A549 (cell line): Measurements from ENCODE around the gene GPR75. TPM values are rescaled to one million over a fixed set of nuclear protein-coding genes. Genes with fewer than 3 reads are reported as not detected.

ENCODE experiments used
- ATAC-seq, 2 experiments: fragments of 200-7000 bp in 1 of 2; fragments of >200 bp in 1 of 2; cut with Nextera tagmentation in 1 of 2; cut with Tn5 transposase in 1 of 2; 3 replicates each; pipeline versions ENCODE4 v1.8.0 to v1.9.1; 2018 to 2020; ENCODE audit warnings: mild to moderate bottlenecking in 1 of 2, moderate library complexity in 1 of 2
- CTCF ChIA-PET: fragments of 300-600 bp; sonication (Branson Sonifier 250); formaldehyde crosslinking; extraction: SDS; loops from one replicate; lab custom pipeline; 2021; ENCODE audit warnings: antibody characterized with exemption, inconsistent platforms; lab: Yijun Ruan, JAX
- POLR2A ChIA-PET: fragments of 350-600 bp; formaldehyde crosslinking; extraction: SDS; loops from one replicate; lab custom pipeline; 2021; ENCODE audit warnings: antibody characterized with exemption, inconsistent platforms; lab: Yijun Ruan, JAX
- DNase-seq, 2 experiments: peaks; one replicate each; pipeline versions ENCODE4 v3.0.0 to v3.0.0-alpha.2; 2011 to 2016; ENCODE audit warnings: low read depth in 1 of 2, low spot score in 1 of 2
- FAIRE-seq: peaks from 2 replicates; lab custom pipeline; 2011; peaks lifted over from hg19 to GRCh38; lab: Jason Lieb, UNC
- H3K27ac ChIP-seq, 2 experiments: fragments of >200 bp; sonication (Bioruptor Twin); formaldehyde crosslinking; 3 replicates each; pipeline ENCODE4 v1.5.1; 2016 to 2017
- H3K4me1 ChIP-seq: fragments of >200 bp; sonication (Bioruptor Twin); formaldehyde crosslinking; 3 replicates; pipeline ENCODE4 v1.6.1; 2016
- H3K4me2 ChIP-seq: fragments of >200 bp; sonication (Bioruptor Twin); formaldehyde crosslinking; 3 replicates; pipeline ENCODE4 v1.6.1; 2016
- H3K4me3 ChIP-seq: fragments of >200 bp; sonication (Bioruptor Twin); formaldehyde crosslinking; 3 replicates; pipeline ENCODE4 v1.5.1; 2016
- H3K9me3 ChIP-seq: fragments of >200 bp; sonication (Bioruptor Twin); formaldehyde crosslinking; 3 replicates; pipeline ENCODE4 v1.6.1; 2016
- BHLHE40 ChIP-seq: IDR thresholded peaks from 2 replicates; pipeline ENCODE4 v1.6.1; 2012; ENCODE audit warnings: low read depth, low read length, inconsistent platforms
- CBX2 ChIP-seq: fragments of 200-600 bp; sonication (generic); IDR thresholded peaks from 2 replicates; pipeline ENCODE4 v1.6.1; 2016; ENCODE audit warnings: low read depth, mild to moderate bottlenecking, borderline replicate concordance
- CEBPB ChIP-seq, 2 experiments: fragments of >200 bp in 1 of 2; sonication (Bioruptor Twin) in 1 of 2; formaldehyde crosslinking in 1 of 2; IDR thresholded peaks; 2 replicates each; pipeline ENCODE4 v1.6.1; 2012 to 2016
- CHD4 ChIP-seq: fragments of 200-600 bp; sonication (generic); IDR thresholded peaks from 2 replicates; pipeline ENCODE4 v1.6.1; 2016; ENCODE audit warnings: antibody characterized with exemption, mild to moderate bottlenecking, borderline replicate concordance
- E2F6 ChIP-seq: IDR thresholded peaks from 2 replicates; pipeline ENCODE4 v1.6.1; 2012; ENCODE audit warnings: low read depth, borderline replicate concordance
- EHF ChIP-seq: fragments of 250-450 bp; sonication (Bioruptor Pico); IDR thresholded peaks from 2 replicates; pipeline ENCODE4 v1.5.0; 2020; ENCODE audit warnings: mild to moderate bottlenecking
- ESRRA ChIP-seq: fragments of 150-350 bp; IDR thresholded peaks from 2 replicates; pipeline ENCODE4 v1.6.1; 2014; ENCODE audit warnings: mild to moderate bottlenecking, low read length, borderline replicate concordance
- FOSL2 ChIP-seq, 2 experiments: fragments of 450-650 bp in 1 of 2; fragments of >200 bp in 1 of 2; sonication (Bioruptor Twin) in 1 of 2; formaldehyde crosslinking; IDR thresholded peaks; 2 replicates each; pipeline versions ENCODE4 v1.5.0 to v1.6.1; 2016 to 2020; ENCODE audit warnings: mild to moderate bottlenecking in 1 of 2, moderate library complexity in 1 of 2
- HEYL ChIP-seq: fragments of 250-450 bp; sonication (Bioruptor Pico); IDR thresholded peaks from 2 replicates; pipeline ENCODE4 v1.8.0; 2021; ENCODE audit warnings: mild to moderate bottlenecking, moderate library complexity
- HOXA7 ChIP-seq: fragments of 250-450 bp; sonication (Bioruptor Pico); IDR thresholded peaks from 2 replicates; pipeline ENCODE4 v1.5.0; 2020; ENCODE audit warnings: mild to moderate bottlenecking, moderate library complexity
- HOXB13 ChIP-seq: fragments of 250-450 bp; sonication (Bioruptor Pico); IDR thresholded peaks from 2 replicates; pipeline ENCODE4 v1.5.0; 2020; ENCODE audit warnings: low read depth, mild to moderate bottlenecking, moderate library complexity
- HOXB5 ChIP-seq: fragments of 250-450 bp; sonication (Bioruptor Pico); IDR thresholded peaks from 2 replicates; pipeline ENCODE4 v1.5.0; 2020; ENCODE audit warnings: mild to moderate bottlenecking, moderate library complexity
- JUN ChIP-seq, 2 experiments: fragments of >200 bp; sonication (Bioruptor Twin); formaldehyde crosslinking; IDR thresholded peaks; 2 replicates in 1 of 2; 3 replicates in 1 of 2; pipeline ENCODE4 v1.6.1; 2016 to 2017
- JUNB ChIP-seq: fragments of >200 bp; sonication (Bioruptor Twin); formaldehyde crosslinking; IDR thresholded peaks from 2 replicates; pipeline ENCODE4 v1.6.1; 2016
- KDM1A ChIP-seq: fragments of 200-600 bp; sonication (generic); IDR thresholded peaks from 2 replicates; pipeline ENCODE4 v1.6.1; 2016; ENCODE audit warnings: low read depth, mild to moderate bottlenecking
- MAFK ChIP-seq: fragments of 450-650 bp; IDR thresholded peaks from 2 replicates; pipeline ENCODE4 v1.6.1; 2014; ENCODE audit not compliant: partially characterized antibody
- MYC ChIP-seq: IDR thresholded peaks from 2 replicates; pipeline ENCODE4 v1.6.1; 2012; ENCODE audit warnings: mild to moderate bottlenecking, inconsistent platforms, low read length, improper control_type of control experiment, borderline replicate concordance
- NR3C1 ChIP-seq: fragments of >200 bp; sonication (Bioruptor Twin); formaldehyde crosslinking; IDR thresholded peaks from 3 replicates; pipeline ENCODE4 v1.6.1; 2017
- PHF8 ChIP-seq: fragments of 200-600 bp; sonication (generic); IDR thresholded peaks from 2 replicates; pipeline ENCODE4 v1.6.1; 2016; ENCODE audit warnings: low read depth, mild to moderate bottlenecking, antibody characterized with exemption, moderate library complexity, borderline replicate concordance
- POLR2A ChIP-seq: IDR thresholded peaks from 2 replicates; pipeline ENCODE4 v1.6.1; 2012; ENCODE audit warnings: mild to moderate bottlenecking, low read length
- RARB ChIP-seq: fragments of 250-450 bp; sonication (Bioruptor Pico); IDR thresholded peaks from 2 replicates; pipeline ENCODE4 v1.8.0; 2021; ENCODE audit warnings: mild to moderate bottlenecking, moderate library complexity
- RCOR1 ChIP-seq: fragments of 150-350 bp; IDR thresholded peaks from 2 replicates; pipeline ENCODE4 v1.6.1; 2014; ENCODE audit warnings: antibody characterized with exemption, low read length, low read depth
- SMC3 ChIP-seq: fragments of >200 bp; sonication (Bioruptor Twin); formaldehyde crosslinking; IDR thresholded peaks from 3 replicates; pipeline ENCODE4 v1.6.1; 2018; ENCODE audit warnings: inconsistent platforms
- SREBF2 ChIP-seq: fragments of 450-650 bp; IDR thresholded peaks from 2 replicates; pipeline ENCODE4 v1.6.1; 2014; ENCODE audit warnings: mild to moderate bottlenecking, moderate library complexity
- TP53 ChIP-seq: fragments of 250-450 bp; sonication (Bioruptor Pico); IDR thresholded peaks from 2 replicates; pipeline ENCODE4 v1.5.0; 2021; ENCODE audit warnings: mild to moderate bottlenecking, moderate library complexity
- ZC3H11A ChIP-seq: fragments of 450-650 bp; IDR thresholded peaks from 2 replicates; pipeline ENCODE4 v1.6.1; 2014; ENCODE audit warnings: antibody characterized with exemption, mild to moderate bottlenecking
- ZFP36 ChIP-seq: fragments of 450-650 bp; IDR thresholded peaks from 2 replicates; pipeline ENCODE4 v1.6.1; 2014; ENCODE audit warnings: borderline replicate concordance; ENCODE audit not compliant: partially characterized antibody
- WGBS: methylation state at CpG from one replicate; pipeline ENCODE4 v1.1.6; 2017; ENCODE audit errors: missing lambda C conversion rate; 5-methylcytosine and 5-hydroxymethylcytosine counted together
- polyA plus RNA-seq, 4 experiments: library from polyadenylated mRNA; depleted of rRNA in 3 of 4; stranded (reverse); fragments of >200 nt; fragmentation: RNase III in 1 of 4; extraction: RNeasy Plus Mini Kit Qiagen cat#74134 plus additional on column Dnase treatment in 1 of 4; gene quantifications; 2 replicates in 3 of 4; 3 replicates in 1 of 4; pipeline ENCODE4 v1.2.3, GENCODE V29; 2011 to 2017

GPR75 gene
- polyA plus RNA-seq, 2 of the 4 experiments (the other 2 are of a cell fraction): 1.4 to 3.0 TPM

- FAIRE-seq (no peak), ATAC-seq (no peak; a peak in 1 of 6 replicates)
- H3K4me3 ChIP-seq: no peak overlapping the region
- CTCF ChIA-PET: interaction anchor here (1.1 kb wide), 1 partner anchor 15 kb away, joined by 4 read pairs; no protein-coding TSS in a partner anchor
- H3K9me3 ChIP-seq: no peaks in the 10 kb centered on the region
- TF ChIP-seq FOSL2 (IDR thresholded peaks at IDR 0.05) (no peak), FOSL2 (CRISPR knock-in tag; IDR thresholded peaks at IDR 0.05) (no peak), HOXB13 (CRISPR knock-in tag) (no peak), SMC3 (no peak), BHLHE40 (no peak), EHF (CRISPR knock-in tag) (no peak), SREBF2 (no peak)
- TF ChIP-seq, all 56 proteins: peak for 0
- no peak for DNase-seq
- H3K4me2 ChIP-seq: no peak overlapping the region
- H3K27ac ChIP-seq: no peak overlapping the region
- POLR2A ChIA-PET: no interaction called here
- peaks cover 3% of the 10 kb centered on the region; the same call in 1 of the 3 replicates for H3K4me1 ChIP-seq
- WGBS: 61% methylated on average over 1 of the region's 1 CpG
Measured at GRCh38 chr2:53877112-53877511, 17.3 kb upstream of the GPR75 start.

- Histone ChIP-seq H3K4me1 (no peaks in the 10 kb centered on the region), H3K4me2 (no peak overlapping the region), H3K27ac (no peak overlapping the region), H3K9me3 (no peaks in the 10 kb centered on the region), H3K4me3 (no peak overlapping the region)
- TF ChIP-seq NR3C1 (no peak), ZC3H11A (no peak), FOSL2 (IDR thresholded peaks at IDR 0.05) (no peak), FOSL2 (CRISPR knock-in tag; IDR thresholded peaks at IDR 0.05) (no peak), HEYL (CRISPR knock-in tag) (no peak), KDM1A (no peak), ESRRA (no peak), HOXB5 (no peak), MYC (no peak), PHF8 (no peak), ZFP36 (no peak), HOXA7 (CRISPR knock-in tag) (no peak), CBX2 (no peak), POLR2A (no peak), CEBPB (IDR thresholded peaks at IDR 0.05) (no peak), E2F6 (no peak), RARB (CRISPR knock-in tag) (no peak), MAFK (no peak)
- no peak for ATAC-seq
- WGBS: 91% methylated on average over 7 of the region's 7 CpGs
- CTCF ChIA-PET: interaction anchor here (1.0 kb wide), 1 partner anchor 14 kb away, joined by 3 read pairs; no protein-coding TSS in a partner anchor
- no peak for FAIRE-seq
- no peak for DNase-seq
- POLR2A ChIA-PET: no interaction called here
Measured at GRCh38 chr2:53874401-53874950, 14.7 kb upstream of the GPR75 start.

GRCh38 chr2:53867773-53868172, 8.0 kb upstream of the GPR75 start:
- WGBS: 95% methylated on average over 2 of the region's 2 CpGs
- no peak for DNase-seq
- Histone ChIP-seq H3K27ac (no peak overlapping the region), H3K9me3 (no peaks in the 10 kb centered on the region), H3K4me2 (no peak overlapping the region), H3K4me3 (no peak overlapping the region), H3K4me1 (no peaks in the 10 kb centered on the region)
- no peak for FAIRE-seq
- ChIA-PET POLR2A (no interaction called here), CTCF (interaction anchor here (1.9 kb wide), 1 partner anchor 12 kb away, joined by 8 read pairs; no protein-coding TSS in a partner anchor)
- no peak for ATAC-seq
- TF ChIP-seq RCOR1 (no peak), TP53 (CRISPR knock-in tag) (no peak), CEBPB (IDR thresholded peaks at IDR 0.05) (no peak), NR3C1 (no peak), HOXB13 (CRISPR knock-in tag) (no peak), CHD4 (no peak), JUNB (no peak), POLR2A (no peak), JUN (IDR thresholded peaks at IDR 0.05) (no peak)
